H1 (cell line): ENCODE measurements around the gene GNG4. TPM values are rescaled to one million over a fixed set of nuclear protein-coding genes. Genes with fewer than 3 reads are reported as not detected.

Experiments
- CTCF ChIA-PET: fragments of 300-600 bp; sonication (Branson Sonifier 250); formaldehyde crosslinking; loops from one replicate; lab custom pipeline; 2021; ENCODE audit not compliant: partially characterized antibody; lab: Charles Lee
- POLR2A ChIA-PET: fragments of 300-600 bp; sonication (Branson Sonifier 250); formaldehyde crosslinking; loops from one replicate; lab custom pipeline; 2021; ENCODE audit warnings: inconsistent platforms; ENCODE audit not compliant: partially characterized antibody; lab: Charles Lee
- DNase-seq, 2 experiments: peaks; one replicate each; pipeline versions ENCODE4 v3.0.0 to v3.0.0-alpha.2; 2010 to 2022; ENCODE audit warnings: low spot score in 2 of 2, low read depth in 1 of 2, mixed read lengths in 1 of 2
- FAIRE-seq: peaks from 2 replicates; lab custom pipeline; 2011; peaks lifted over from hg19 to GRCh38; lab: Jason Lieb, UNC
- H2AFZ ChIP-seq: 2 replicates; pipeline ENCODE4 v1.8.1; 2012; ENCODE audit warnings: low read length, inconsistent platforms
- H2AK5ac ChIP-seq: 2 replicates; pipeline ENCODE4 v1.6.1; 2013; ENCODE audit warnings: low read depth, low read length
- H2BK120ac ChIP-seq: replicated peaks from 2 replicates; pipeline ENCODE3; 2013; ENCODE audit warnings: low read depth, low read length, inconsistent platforms
- H2BK12ac ChIP-seq: 2 replicates; pipeline ENCODE4 v1.6.1; 2013; ENCODE audit warnings: low read depth, low read length
- H2BK15ac ChIP-seq: 2 replicates; pipeline ENCODE4 v1.6.1; 2013; ENCODE audit warnings: low read length
- H2BK20ac ChIP-seq: 2 replicates; pipeline ENCODE4 v1.6.1; 2013; ENCODE audit warnings: low read length
- H2BK5ac ChIP-seq: 2 replicates; pipeline ENCODE4 v1.6.1; 2013; ENCODE audit warnings: low read depth, low read length
- H3K14ac ChIP-seq: 2 replicates; pipeline ENCODE4 v1.6.1; 2013; ENCODE audit warnings: inconsistent platforms; ENCODE audit not compliant: insufficient read length
- H3K18ac ChIP-seq: 2 replicates; pipeline ENCODE4 v1.6.1; 2013; ENCODE audit warnings: low read length; ENCODE audit errors: extremely low read depth
- H3K23ac ChIP-seq: 2 replicates; pipeline ENCODE4 v1.6.1; 2013; ENCODE audit warnings: inconsistent platforms; ENCODE audit not compliant: insufficient read length
- H3K23me2 ChIP-seq: 2 replicates; pipeline ENCODE4 v1.6.1; 2013; ENCODE audit warnings: low read depth, low read length
- H3K27ac ChIP-seq: 2 replicates; pipeline ENCODE4 v1.6.1; 2011; ENCODE audit warnings: low read depth, low read length, inconsistent platforms
- H3K27me3 ChIP-seq, 4 experiments: replicated peaks in 1 of 4; 1 replicate in 1 of 4; 2 replicates in 3 of 4; pipeline versions ENCODE4 v1.6.1 to v1.8.1; 2011 to 2013; ENCODE audit warnings: low read length in 3 of 4, mild to moderate bottlenecking in 3 of 4, inconsistent platforms in 2 of 4, mixed read lengths in 2 of 4, moderate library complexity in 1 of 4; ENCODE audit not compliant: control insufficient read depth in 3 of 4, insufficient read depth in 3 of 4; ENCODE audit errors: extremely low read depth in 1 of 4
- H3K36me3 ChIP-seq, 4 experiments: 2 replicates each; pipeline versions ENCODE4 v1.6.1 to v1.8.1; 2011 to 2013; ENCODE audit warnings: mild to moderate bottlenecking in 4 of 4, low read length in 3 of 4, moderate library complexity in 2 of 4, control low read depth in 1 of 4, inconsistent platforms in 1 of 4; ENCODE audit not compliant: insufficient read depth in 4 of 4, control insufficient read depth in 2 of 4
- H3K4ac ChIP-seq: replicated peaks from 2 replicates; pipeline ENCODE3; 2013; ENCODE audit warnings: low read length, low read depth, mixed read lengths, inconsistent platforms; ENCODE audit not compliant: insufficient read length
- H3K4me1 ChIP-seq, 4 experiments: replicated peaks in 1 of 4; 1 replicate in 1 of 4; 2 replicates in 3 of 4; pipeline versions ENCODE4 v1.6.1 to v1.8.1; 2011 to 2013; ENCODE audit warnings: low read length in 3 of 4, inconsistent platforms in 2 of 4, mixed read lengths in 1 of 4; ENCODE audit not compliant: insufficient read depth in 4 of 4, control insufficient read depth in 3 of 4
- H3K4me2 ChIP-seq, 2 experiments: 2 replicates each; pipeline versions ENCODE4 v1.6.1 to v1.8.1; 2011 to 2013; ENCODE audit warnings: low read depth in 2 of 2, low read length in 2 of 2, control low read depth in 1 of 2, inconsistent platforms in 1 of 2, mild to moderate bottlenecking in 1 of 2; ENCODE audit not compliant: insufficient read depth in 1 of 2
- H3K4me3 ChIP-seq, 4 experiments: fragments of 200-600, 300-600 bp in 1 of 4; sonication (generic), shearing (Covaris generic), sonication (Bioruptor Twin) in 1 of 4; 2 replicates each; pipeline versions ENCODE4 v1.5.1 to v1.8.1; 2011 to 2016; ENCODE audit warnings: low read length in 4 of 4, low read depth in 3 of 4, control low read depth in 2 of 4, inconsistent platforms in 2 of 4, mild to moderate bottlenecking in 2 of 4, mixed read lengths in 1 of 4, moderate library complexity in 1 of 4; ENCODE audit not compliant: insufficient read depth in 2 of 4; ENCODE audit errors: extremely low read depth in 1 of 4
- H3K56ac ChIP-seq: replicated peaks from 2 replicates; pipeline ENCODE3; 2013; ENCODE audit warnings: low read depth, mild to moderate bottlenecking, mixed read lengths, low read length, inconsistent platforms; ENCODE audit not compliant: insufficient read length
- H3K79me1 ChIP-seq: 2 replicates; pipeline ENCODE4 v1.6.1; 2013; ENCODE audit warnings: low read depth, low read length, control low read depth
- H3K79me2 ChIP-seq, 2 experiments: 2 replicates each; pipeline versions ENCODE4 v1.6.1 to v1.8.1; 2012 to 2013; ENCODE audit warnings: low read length in 2 of 2, mild to moderate bottlenecking in 2 of 2, inconsistent platforms in 1 of 2; ENCODE audit not compliant: insufficient read depth in 2 of 2, control insufficient read depth in 1 of 2
- H3K9ac ChIP-seq, 4 experiments: replicated peaks in 1 of 4; 1 replicate in 1 of 4; 2 replicates in 3 of 4; pipeline versions ENCODE4 v1.6.1 to v1.8.1; 2011 to 2013; ENCODE audit warnings: low read depth in 3 of 4, low read length in 3 of 4, control low read depth in 2 of 4, mild to moderate bottlenecking in 2 of 4, moderate library complexity in 2 of 4, inconsistent platforms in 1 of 4; ENCODE audit errors: extremely low read depth in 1 of 4
- H3K9me3 ChIP-seq, 2 experiments: 2 replicates each; pipeline versions ENCODE4 v1.6.1 to v1.8.1; 2012 to 2013; ENCODE audit warnings: mild to moderate bottlenecking in 2 of 2, moderate library complexity in 2 of 2, control low read depth in 1 of 2, inconsistent platforms in 1 of 2, low read depth in 1 of 2, low read length in 1 of 2, mixed read lengths in 1 of 2; ENCODE audit not compliant: insufficient read depth in 2 of 2
- H4K20me1 ChIP-seq, 2 experiments: replicated peaks in 1 of 2; 2 replicates each; pipeline versions ENCODE3 to v1.8.1; 2011 to 2013; ENCODE audit warnings: inconsistent platforms in 2 of 2, low read length in 2 of 2, mild to moderate bottlenecking in 1 of 2; ENCODE audit not compliant: insufficient read depth in 2 of 2, control insufficient read depth in 1 of 2
- H4K5ac ChIP-seq: 2 replicates; pipeline ENCODE4 v1.6.1; 2013; ENCODE audit warnings: low read length, low read depth, mixed read lengths, inconsistent platforms; ENCODE audit not compliant: insufficient read length
- H4K8ac ChIP-seq: 2 replicates; pipeline ENCODE4 v1.8.0; 2013; ENCODE audit warnings: mild to moderate bottlenecking, moderate library complexity, low read length, inconsistent platforms; ENCODE audit not compliant: insufficient read depth; ENCODE audit errors: extremely low read depth
- H4K91ac ChIP-seq: replicated peaks from 2 replicates; pipeline ENCODE3; 2013; ENCODE audit warnings: low read length, mixed read lengths, inconsistent platforms; ENCODE audit not compliant: insufficient read length
- JUN ChIP-seq: IDR thresholded peaks from 2 replicates; pipeline ENCODE4 v1.6.1; 2011; ENCODE audit warnings: low read depth, mild to moderate bottlenecking, improper control_type of control experiment, low read length
- NANOG ChIP-seq: IDR thresholded peaks from 2 replicates; pipeline ENCODE4 v1.6.1; 2011; ENCODE audit warnings: low read length, low read depth, mild to moderate bottlenecking, inconsistent platforms; ENCODE audit not compliant: insufficient read depth, poor library complexity, severe bottlenecking
- WGBS, 2 experiments: shearing (Covaris generic) in 1 of 2; methylation state at CpG; one replicate each; pipeline versions ENCODE4 v1.1.6 to v1.1.7; 2013 to 2015; ENCODE audit warnings: low lambda C conversion rate in 2 of 2, mixed read lengths in 2 of 2, inconsistent platforms in 1 of 2, low coverage in 1 of 2, missing lambda C conversion rate in 1 of 2; ENCODE audit not compliant: insufficient replicate concordance in 2 of 2, insufficient coverage in 1 of 2, insufficient read length in 1 of 2; ENCODE audit errors: extremely low coverage in 1 of 2, missing lambda C conversion rate in 1 of 2; 5-methylcytosine and 5-hydroxymethylcytosine counted together
- polyA plus RNA-seq, 7 experiments: library from polyadenylated mRNA; depleted of rRNA in 3 of 7; stranded (reverse) in 5 of 7; unstranded in 2 of 7; fragments of >200 nt in 5 of 7; fragments of 200-250 nt in 2 of 7; gene quantifications; 1 replicate in 5 of 7; 2 replicates in 1 of 7; 4 replicates in 1 of 7; pipeline versions ENCODE4 v1.2.1 to v1.2.3, GENCODE V29; 2011 to 2013; ENCODE audit warnings: missing spikeins in 2 of 7, mixed read lengths in 2 of 7
- total RNA-seq: library from RNA; stranded (reverse); fragmentation: NEBNext Ultra II Directional; extraction: Animal tissue kit (Norgen Biotek cat#: 25700); gene quantifications from 2 replicates; pipeline ENCODE4 v1.2.1, GENCODE V29; 2021

GNG4 gene
- total and polyA plus RNA-seq, 2 of the 8 experiments (the other 6 are each of a cell fraction or from before 2014, with no cell fraction given) = 95.5 to 96.8 TPM

DNA sequence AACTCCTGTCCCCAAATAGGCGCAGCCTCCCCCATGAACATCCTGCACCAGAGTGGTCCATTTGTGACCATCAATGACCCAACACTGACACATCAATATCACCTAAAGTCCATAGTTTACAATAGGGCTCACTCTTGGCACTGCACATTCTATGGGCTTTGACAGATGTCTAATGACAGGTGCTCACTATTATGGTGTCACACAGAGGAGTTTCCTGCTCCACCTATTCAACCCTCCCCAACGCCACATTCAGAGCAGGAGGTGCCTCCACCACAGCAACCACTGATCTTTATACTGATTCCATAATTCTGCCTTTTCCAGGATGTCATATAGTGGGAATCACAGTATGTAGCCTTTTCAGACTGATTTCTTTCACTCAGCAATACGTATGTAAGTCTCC, 24.2 kb downstream of the GNG4 start:
- Histone ChIP-seq H2BK20ac (no peak overlapping the region), H2BK120ac (no peak overlapping the region), H3K4me3 (no peak overlapping the region), H3K9ac (no peak overlapping the region), H2AFZ (no peak overlapping the region), H2BK15ac (no peak overlapping the region), H3K36me3 (no peaks in the 10 kb centered on the region), H4K8ac (no peak overlapping the region), H3K56ac (no peak overlapping the region), H3K27ac (no peak overlapping the region), H3K4me1 (peaks cover 4 to 17% (median 11%) of the 10 kb centered on the region in 4 experiments), H3K4ac (no peak overlapping the region), H3K79me1 (peaks cover 6% of the 10 kb centered on the region), H3K79me2 (peaks cover 0 to 33% of the 10 kb centered on the region in 2 experiments; a peak in 1 of 4 replicates), H4K5ac (no peak overlapping the region), H3K23ac (no peak overlapping the region), H3K27me3 (no peaks in the 10 kb centered on the region), H3K14ac (no peak overlapping the region), H2BK5ac (no peak overlapping the region), H4K20me1 (peaks cover 0 to 3% of the 10 kb centered on the region in 2 experiments), H3K4me2 (no peak overlapping the region), H3K18ac (no peak overlapping the region), H2BK12ac (no peak overlapping the region), H4K91ac (no peak overlapping the region), H2AK5ac (no peak overlapping the region), H3K23me2 (no peaks in the 10 kb centered on the region), H3K9me3 (no peaks in the 10 kb centered on the region)
- DNase-seq (no peak), FAIRE-seq (no peak)
- ChIA-PET CTCF (interaction anchor here (0.7 to 17.7 kb wide), 5 partner anchors 9 to 70 kb away, joined by 3 to 193 read pairs (median 3); no protein-coding TSS in a partner anchor), POLR2A (interaction anchor here (1.2 kb wide), 1 partner anchor 9 kb away, joined by 3 read pairs; no protein-coding TSS in a partner anchor)
- TF ChIP-seq NANOG (no peak), JUN (no peak)
- 90% methylated on average over 3 of the region's 3 CpGs; no CpG with 5 or more reads in 1 of the 2 experiments for WGBS, 2 experiments
